Karpas-422 (cell line): ENCODE measurements around the gene SCN5A. TPM values are rescaled to one million over a fixed set of nuclear protein-coding genes. Genes with fewer than 3 reads are reported as not detected.

Experiments
- DNase-seq: peaks from one replicate; pipeline ENCODE4 v3.0.0-alpha.2; 2015
- H2AFZ ChIP-seq: fragments of 200-600 bp; sonication (generic); 2 replicates; pipeline ENCODE4 v1.6.1; 2014; ENCODE audit warnings: antibody characterized with exemption, low read length, mixed read lengths
- H3K27ac ChIP-seq: fragments of 200-600 bp; sonication (generic); 2 replicates; pipeline ENCODE4 v1.5.1; 2014; ENCODE audit warnings: mild to moderate bottlenecking, low read length, moderate library complexity
- H3K27me3 ChIP-seq: fragments of 200-600 bp; sonication (generic); 2 replicates; pipeline ENCODE4 v1.6.1; 2014; ENCODE audit warnings: low read length, mixed read lengths
- H3K36me3 ChIP-seq: fragments of 200-600 bp; sonication (generic); 2 replicates; pipeline ENCODE4 v1.6.1; 2014; ENCODE audit warnings: low read length, mixed read lengths; ENCODE audit not compliant: insufficient read depth
- H3K4me1 ChIP-seq: fragments of 200-600 bp; sonication (generic); 2 replicates; pipeline ENCODE4 v1.6.1; 2014; ENCODE audit warnings: mild to moderate bottlenecking, low read length, mixed read lengths
- H3K4me2 ChIP-seq: fragments of 200-600 bp; sonication (generic); 2 replicates; pipeline ENCODE4 v1.6.1; 2014; ENCODE audit warnings: low read length, low read depth, mild to moderate bottlenecking; ENCODE audit not compliant: poor library complexity, severe bottlenecking
- H3K4me3 ChIP-seq: fragments of 200-600 bp; sonication (generic); 2 replicates; pipeline ENCODE4 v1.5.1; 2014; ENCODE audit warnings: mild to moderate bottlenecking, antibody characterized with exemption, low read length, mixed read lengths
- H3K79me2 ChIP-seq: fragments of 200-600 bp; sonication (generic); 2 replicates; pipeline ENCODE4 v1.6.1; 2014; ENCODE audit warnings: mild to moderate bottlenecking, low read length, mixed read lengths
- H3K9ac ChIP-seq: fragments of 200-600 bp; sonication (generic); 2 replicates; pipeline ENCODE4 v1.6.0; 2014; ENCODE audit warnings: low read length
- H3K9me2 ChIP-seq: fragments of 200-600 bp; sonication (generic), shearing (Covaris generic); replicated peaks from 2 replicates; pipeline ENCODE4 v1.6.0; 2014; ENCODE audit warnings: mild to moderate bottlenecking, low read length, moderate library complexity; ENCODE audit not compliant: insufficient read depth
- H3K9me3 ChIP-seq: fragments of 300-700, 200-600 bp; sonication (generic); 2 replicates; pipeline ENCODE4 v1.6.1; 2014; ENCODE audit warnings: low read length, mixed read lengths
- H4K20me1 ChIP-seq: fragments of 200-600 bp; sonication (generic); 2 replicates; pipeline ENCODE4 v1.6.1; 2014; ENCODE audit warnings: mild to moderate bottlenecking, antibody characterized with exemption, low read length, low read depth; ENCODE audit not compliant: insufficient read depth
- total RNA-seq: library from RNA; depleted of rRNA; stranded (reverse); fragments of >200 nt; shearing (Covaris generic); gene quantifications from 2 replicates; pipeline ENCODE4 v1.2.3, GENCODE V29; 2014; ENCODE audit warnings: low replicate concordance

SCN5A gene
- total RNA-seq, 1 experiment from 2014 or later, result not detected

DNA sequence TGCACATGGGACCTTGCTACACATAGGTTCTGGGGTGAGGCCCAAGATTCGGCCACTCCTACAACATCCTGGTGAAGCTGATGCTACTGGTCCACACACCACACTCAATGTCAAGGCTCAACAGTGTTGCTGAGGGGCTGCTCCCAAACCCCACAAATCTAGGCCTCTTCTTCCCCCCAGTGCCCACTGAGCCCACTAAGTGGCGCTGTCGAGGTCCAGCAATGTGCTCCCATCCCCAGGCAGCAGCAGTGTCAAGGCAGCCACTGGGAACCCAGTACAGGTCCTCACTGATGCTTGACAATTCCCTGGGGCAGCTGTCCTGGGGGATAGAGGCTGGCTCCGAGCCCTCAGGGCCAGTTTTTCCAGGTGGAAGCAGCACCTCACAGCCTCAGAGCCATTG lies 21.5 kb downstream of the SCN5A start:
- no peaks in the 10 kb centered on the region for H3K9me3 ChIP-seq
- H3K27me3 ChIP-seq, result no peaks in the 10 kb centered on the region
- no peaks in the 10 kb centered on the region for H4K20me1 ChIP-seq
- no peak overlapping the region for H3K9ac ChIP-seq
- H3K36me3 ChIP-seq, result no peaks in the 10 kb centered on the region
- no peak overlapping the region for H3K4me2 ChIP-seq
- peak; percentile 87 for DNase-seq
- no peaks in the 10 kb centered on the region for H3K9me2 ChIP-seq
- H3K27ac ChIP-seq, result no peak overlapping the region
- no peak overlapping the region for H3K4me3 ChIP-seq
- no peaks in the 10 kb centered on the region for H3K79me2 ChIP-seq
- no peak overlapping the region for H2AFZ ChIP-seq
- H3K4me1 ChIP-seq, result peaks cover 6% of the 10 kb centered on the region

DNA sequence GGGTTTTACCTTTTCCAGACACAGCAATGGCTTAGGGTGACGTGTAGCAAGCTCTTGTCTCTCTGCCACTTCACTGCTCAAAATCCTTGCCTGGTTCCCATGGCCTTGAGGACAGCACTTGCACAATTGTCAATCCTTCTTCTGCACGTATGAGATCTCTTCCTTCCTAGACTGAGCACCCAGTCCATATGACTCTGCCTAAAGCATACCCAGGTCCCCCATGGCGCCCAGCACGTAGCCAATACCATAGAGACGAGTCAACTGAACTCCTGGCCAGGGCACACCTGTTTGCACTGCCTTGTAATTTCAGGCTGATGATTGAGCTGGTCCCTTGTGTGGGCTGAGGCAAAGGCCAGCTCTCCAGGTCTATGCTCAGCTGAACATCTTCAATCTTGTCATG lies 23.3 kb downstream of the SCN5A start:
- Histone ChIP-seq H3K4me1 (peaks cover 6% of the 10 kb centered on the region), H2AFZ (no peak overlapping the region), H3K9me3 (no peaks in the 10 kb centered on the region), H4K20me1 (no peaks in the 10 kb centered on the region), H3K27ac (no peak overlapping the region), H3K9me2 (no peaks in the 10 kb centered on the region), H3K79me2 (no peaks in the 10 kb centered on the region), H3K4me3 (no peak overlapping the region), H3K4me2 (no peak overlapping the region), H3K27me3 (no peaks in the 10 kb centered on the region), H3K36me3 (no peaks in the 10 kb centered on the region), H3K9ac (no peak overlapping the region)
- no peak for DNase-seq

DNA sequence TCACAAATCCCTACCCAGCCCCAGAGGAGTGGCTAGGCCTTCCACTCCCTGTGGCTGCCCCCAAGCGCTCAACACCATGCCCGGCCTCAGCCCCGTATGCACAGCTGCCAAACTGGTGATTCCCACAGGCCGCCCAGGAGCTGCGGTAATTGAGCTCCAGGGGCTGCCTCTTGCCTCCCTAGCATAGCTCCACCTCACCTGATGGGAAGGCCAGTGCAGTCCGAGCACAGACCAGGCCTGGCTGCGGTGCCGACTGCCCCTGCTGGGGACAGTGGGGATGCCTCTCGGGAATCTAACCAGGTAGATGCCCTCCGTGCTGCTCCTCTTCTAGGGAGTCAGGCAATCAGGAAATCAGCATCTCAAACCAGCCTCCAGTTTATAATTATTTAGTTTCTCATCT lies 25.9 kb downstream of the SCN5A start:
- Histone ChIP-seq H3K9ac (no peak overlapping the region), H3K9me3 (no peaks in the 10 kb centered on the region), H3K27ac (no peak overlapping the region), H3K4me1 (peaks cover 5% of the 10 kb centered on the region), H3K79me2 (no peaks in the 10 kb centered on the region), H3K27me3 (no peaks in the 10 kb centered on the region), H3K4me3 (no peak overlapping the region), H3K4me2 (no peak overlapping the region), H3K36me3 (no peaks in the 10 kb centered on the region), H4K20me1 (no peaks in the 10 kb centered on the region), H3K9me2 (no peaks in the 10 kb centered on the region), H2AFZ (no peak overlapping the region)
- DNase-seq, result no peak

DNA sequence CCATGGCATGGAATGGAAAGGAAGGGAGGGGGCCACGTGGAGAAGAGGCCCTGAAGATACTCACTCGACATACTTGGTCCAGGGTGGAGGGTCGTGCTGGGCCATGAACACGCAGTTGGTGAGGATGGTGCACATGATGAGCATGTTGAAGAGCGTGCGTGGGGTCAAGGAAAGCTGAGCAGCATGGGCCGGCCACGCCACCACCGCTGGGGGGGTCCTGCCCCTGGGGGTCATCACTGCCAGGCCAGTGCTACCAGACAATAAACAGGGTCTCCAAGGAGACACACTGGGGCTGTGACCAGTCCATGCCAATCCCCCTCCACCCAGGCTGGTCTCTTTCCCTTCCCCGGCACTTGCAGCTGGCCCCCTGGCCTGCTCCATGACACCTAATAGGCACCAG lies 27.2 kb downstream of the SCN5A start:
- H3K4me3 ChIP-seq, result no peak overlapping the region
- H3K9me3 ChIP-seq, result no peaks in the 10 kb centered on the region
- H4K20me1 ChIP-seq, result no peaks in the 10 kb centered on the region
- no peaks in the 10 kb centered on the region for H3K4me1 ChIP-seq
- H3K4me2 ChIP-seq, result no peak overlapping the region
- no peak overlapping the region for H3K27ac ChIP-seq
- no peak overlapping the region for H2AFZ ChIP-seq
- H3K79me2 ChIP-seq, result no peaks in the 10 kb centered on the region
- no peaks in the 10 kb centered on the region for H3K9me2 ChIP-seq
- H3K27me3 ChIP-seq, result no peaks in the 10 kb centered on the region
- H3K36me3 ChIP-seq, result no peaks in the 10 kb centered on the region
- no peak for DNase-seq
- no peak overlapping the region for H3K9ac ChIP-seq

- H3K9me3 ChIP-seq, result no peaks in the 10 kb centered on the region
- H3K27me3 ChIP-seq, result no peaks in the 10 kb centered on the region
- H2AFZ ChIP-seq, result no peak overlapping the region
- no peak overlapping the region for H3K4me2 ChIP-seq
- no peak overlapping the region for H3K4me3 ChIP-seq
- H3K27ac ChIP-seq, result no peak overlapping the region
- no peaks in the 10 kb centered on the region for H3K9me2 ChIP-seq
- H3K79me2 ChIP-seq, result no peaks in the 10 kb centered on the region
- DNase-seq, result no peak
- H4K20me1 ChIP-seq, result no peaks in the 10 kb centered on the region
- H3K4me1 ChIP-seq, result no peaks in the 10 kb centered on the region
- no peak overlapping the region for H3K9ac ChIP-seq
- H3K36me3 ChIP-seq, result no peaks in the 10 kb centered on the region
Observed at GRCh38 chr3:38620236-38620635, 29.3 kb downstream of the SCN5A start.

- H3K79me2 ChIP-seq, result no peaks in the 10 kb centered on the region
- H3K9ac ChIP-seq, result no peak overlapping the region
- no peaks in the 10 kb centered on the region for H4K20me1 ChIP-seq
- no peak for DNase-seq
- no peaks in the 10 kb centered on the region for H3K4me1 ChIP-seq
- no peaks in the 10 kb centered on the region for H3K9me2 ChIP-seq
- no peaks in the 10 kb centered on the region for H3K9me3 ChIP-seq
- H3K4me3 ChIP-seq, result no peak overlapping the region
- H3K27ac ChIP-seq, result no peak overlapping the region
- no peak overlapping the region for H3K4me2 ChIP-seq
- no peaks in the 10 kb centered on the region for H3K27me3 ChIP-seq
- H2AFZ ChIP-seq, result no peak overlapping the region
- no peaks in the 10 kb centered on the region for H3K36me3 ChIP-seq
Observed at GRCh38 chr3:38618343-38618742, 31.1 kb downstream of the SCN5A start.

DNA sequence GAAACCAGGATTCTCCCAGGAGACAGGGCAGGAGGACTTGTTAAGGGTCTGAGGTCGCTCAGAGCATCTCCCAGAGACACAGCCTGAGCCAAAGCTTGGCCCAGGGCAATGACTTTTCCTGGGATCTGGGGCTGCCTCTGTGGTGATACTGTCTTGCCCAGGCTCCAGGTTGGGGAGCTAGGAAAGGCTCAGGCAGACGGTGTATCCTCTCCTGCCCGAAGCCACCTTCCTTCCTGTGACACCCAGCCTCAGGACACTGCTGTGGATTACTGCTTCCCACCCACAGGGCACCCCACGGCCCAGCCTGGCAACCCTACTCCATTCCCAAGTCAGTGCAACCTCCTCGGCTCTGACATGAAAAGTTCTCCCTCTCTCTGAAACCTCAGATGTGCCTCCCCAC lies 31.9 kb downstream of the SCN5A start:
- Histone ChIP-seq H3K9me2 (no peaks in the 10 kb centered on the region), H3K4me2 (no peak overlapping the region), H3K4me3 (no peak overlapping the region), H2AFZ (no peak overlapping the region), H3K27ac (no peak overlapping the region), H4K20me1 (no peaks in the 10 kb centered on the region), H3K27me3 (no peaks in the 10 kb centered on the region), H3K4me1 (no peaks in the 10 kb centered on the region), H3K9ac (no peak overlapping the region), H3K9me3 (no peaks in the 10 kb centered on the region), H3K79me2 (no peaks in the 10 kb centered on the region), H3K36me3 (no peaks in the 10 kb centered on the region)
- DNase-seq, result no peak

- H3K4me3 ChIP-seq, result no peak overlapping the region
- no peak overlapping the region for H3K9ac ChIP-seq
- no peaks in the 10 kb centered on the region for H3K27me3 ChIP-seq
- no peaks in the 10 kb centered on the region for H3K9me3 ChIP-seq
- no peaks in the 10 kb centered on the region for H4K20me1 ChIP-seq
- H2AFZ ChIP-seq, result no peak overlapping the region
- H3K36me3 ChIP-seq, result no peaks in the 10 kb centered on the region
- H3K4me1 ChIP-seq, result no peaks in the 10 kb centered on the region
- no peak overlapping the region for H3K4me2 ChIP-seq
- no peaks in the 10 kb centered on the region for H3K9me2 ChIP-seq
- H3K79me2 ChIP-seq, result no peaks in the 10 kb centered on the region
- no peak for DNase-seq
- H3K27ac ChIP-seq, result no peak overlapping the region
Observed at GRCh38 chr3:38617137-38617536, 32.4 kb downstream of the SCN5A start.

DNA sequence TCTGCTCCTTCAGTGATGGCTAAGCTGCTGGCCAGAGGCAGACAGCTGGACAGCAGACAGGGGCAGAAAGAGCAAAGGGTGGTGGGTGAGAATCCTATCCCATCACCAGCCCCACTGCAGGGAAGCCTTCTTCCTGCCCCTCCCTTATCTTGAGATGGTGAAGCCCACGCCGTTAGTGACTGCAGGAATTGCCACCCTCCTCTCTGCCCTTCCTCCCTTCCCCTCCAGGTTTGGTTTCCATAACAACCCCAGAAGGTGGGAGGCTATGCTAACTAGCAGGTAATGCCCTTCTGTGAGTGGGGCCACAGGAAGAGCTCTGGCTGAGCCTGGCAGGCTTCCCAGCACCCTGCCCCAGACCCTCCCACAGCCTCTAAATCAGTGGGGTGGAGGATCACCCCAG lies 32.8 kb downstream of the SCN5A start:
- no peak overlapping the region for H3K27ac ChIP-seq
- H3K9me2 ChIP-seq, result no peaks in the 10 kb centered on the region
- no peak overlapping the region for H3K9ac ChIP-seq
- DNase-seq, result no peak
- H3K27me3 ChIP-seq, result no peaks in the 10 kb centered on the region
- no peak overlapping the region for H3K4me3 ChIP-seq
- no peak overlapping the region for H2AFZ ChIP-seq
- H3K79me2 ChIP-seq, result no peaks in the 10 kb centered on the region
- H3K36me3 ChIP-seq, result no peaks in the 10 kb centered on the region
- no peak overlapping the region for H3K4me2 ChIP-seq
- no peaks in the 10 kb centered on the region for H4K20me1 ChIP-seq
- H3K4me1 ChIP-seq, result no peaks in the 10 kb centered on the region
- no peaks in the 10 kb centered on the region for H3K9me3 ChIP-seq
